HuH-7 (cell line): Measurements from ENCODE around the gene SLC35F5.
A peak's percentile ranks its signal among the peaks of the same experiment; 100 is the strongest.
"Not testable (repeated sequence)": the region's sequence is repeated elsewhere in the genome, so short reads cannot be mapped to it uniquely, and the experiment has no call there.

Experiments used
- DNase-seq: peaks from one replicate; pipeline ENCODE4 v3.0.0; 2011; ENCODE audit warnings: low spot score

Gene SLC35F5, protein sequence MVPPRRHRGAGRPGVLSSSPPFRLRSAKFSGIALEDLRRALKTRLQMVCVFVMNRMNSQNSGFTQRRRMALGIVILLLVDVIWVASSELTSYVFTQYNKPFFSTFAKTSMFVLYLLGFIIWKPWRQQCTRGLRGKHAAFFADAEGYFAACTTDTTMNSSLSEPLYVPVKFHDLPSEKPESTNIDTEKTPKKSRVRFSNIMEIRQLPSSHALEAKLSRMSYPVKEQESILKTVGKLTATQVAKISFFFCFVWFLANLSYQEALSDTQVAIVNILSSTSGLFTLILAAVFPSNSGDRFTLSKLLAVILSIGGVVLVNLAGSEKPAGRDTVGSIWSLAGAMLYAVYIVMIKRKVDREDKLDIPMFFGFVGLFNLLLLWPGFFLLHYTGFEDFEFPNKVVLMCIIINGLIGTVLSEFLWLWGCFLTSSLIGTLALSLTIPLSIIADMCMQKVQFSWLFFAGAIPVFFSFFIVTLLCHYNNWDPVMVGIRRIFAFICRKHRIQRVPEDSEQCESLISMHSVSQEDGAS

DNA sequence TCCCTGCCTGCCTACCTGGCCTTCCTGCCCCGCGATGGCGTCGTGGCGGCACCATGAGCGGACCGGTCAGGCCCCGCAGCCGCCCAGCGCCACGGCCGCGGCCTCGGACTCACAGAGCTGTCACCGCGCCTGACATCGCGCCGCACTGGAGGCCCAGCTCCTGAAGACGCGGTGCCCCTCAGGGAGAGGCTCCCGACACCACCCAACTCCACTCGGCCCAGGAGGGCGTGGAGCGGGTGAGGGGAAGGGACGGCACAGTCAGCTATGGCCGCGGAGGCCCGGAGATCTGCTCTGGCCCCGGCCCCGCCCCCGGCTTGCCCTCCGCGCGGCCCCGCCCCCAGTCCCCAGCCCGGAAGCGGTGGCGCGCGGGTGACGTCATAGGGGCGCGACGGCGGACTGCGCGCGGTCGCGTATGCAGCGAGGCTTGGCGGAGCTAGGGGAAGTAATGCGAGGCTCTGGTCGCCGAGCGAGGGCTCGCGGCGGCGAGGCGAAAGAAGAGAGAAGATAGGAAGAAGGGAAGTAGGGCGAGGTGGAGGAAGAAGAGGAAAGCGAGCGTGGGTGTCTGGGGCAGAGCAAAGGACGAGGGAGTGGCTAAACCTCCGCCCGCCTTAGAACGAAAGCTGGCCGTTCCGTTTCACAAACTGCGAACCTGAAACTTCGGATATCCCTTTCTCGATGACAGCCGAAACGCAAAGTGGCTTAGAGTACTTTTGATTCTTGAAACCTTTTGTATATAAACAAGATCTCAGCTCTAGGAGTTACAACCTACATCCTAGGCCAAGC lies at the start of gene SLC35F5:
SLC35F5 (minus strand) TSS at position 288 of the 783 bp plus-strand sequence; CDS start at position 55, 233 bp downstream.
- DNase-seq, result peak; percentile 84

GRCh38 chr2:113799375-113799774 lies 42.9 kb upstream of the SLC35F5 start:
- DNase-seq, result no peak

- no peak for DNase-seq
Observed at GRCh38 chr2:113797237-113797636, 40.8 kb upstream of the SLC35F5 start.

DNA sequence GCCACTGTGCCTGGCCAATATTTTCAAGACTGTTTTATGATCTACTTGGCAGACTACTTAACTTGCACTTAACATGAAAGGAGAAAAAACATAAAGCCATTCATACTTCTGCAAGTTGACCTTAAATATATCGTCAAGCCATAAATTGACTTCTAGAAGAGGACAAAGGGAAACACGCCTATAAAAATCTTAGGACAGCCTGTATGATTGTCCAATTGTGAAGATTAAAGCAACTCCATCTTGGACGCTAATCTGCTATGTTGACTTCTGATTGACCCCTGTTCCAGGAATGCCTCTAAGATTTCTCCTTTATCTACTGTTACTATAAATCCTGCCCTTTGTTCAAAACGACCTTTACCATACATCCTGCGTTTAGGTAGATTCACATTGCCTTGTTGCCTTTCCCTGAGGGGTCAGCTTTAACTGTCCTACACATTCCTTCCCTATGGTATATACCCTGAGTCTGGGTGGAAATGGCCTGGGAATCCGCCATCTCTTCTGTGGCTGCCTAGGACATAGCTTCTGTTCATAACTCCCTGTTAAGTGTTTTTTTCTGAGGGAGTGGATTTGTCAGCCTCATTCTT lies 40.2 kb upstream of the SLC35F5 start:
- DNase-seq, result no peak

- DNase-seq, result no peak
Observed at GRCh38 chr2:113795405-113795920, 39.0 kb upstream of the SLC35F5 start.

GRCh38 chr2:113791697-113792590 lies 35.5 kb upstream of the SLC35F5 start:
- no peak for DNase-seq

- no peak for DNase-seq
Observed at GRCh38 chr2:113784823-113785744, 28.6 kb upstream of the SLC35F5 start.

DNA sequence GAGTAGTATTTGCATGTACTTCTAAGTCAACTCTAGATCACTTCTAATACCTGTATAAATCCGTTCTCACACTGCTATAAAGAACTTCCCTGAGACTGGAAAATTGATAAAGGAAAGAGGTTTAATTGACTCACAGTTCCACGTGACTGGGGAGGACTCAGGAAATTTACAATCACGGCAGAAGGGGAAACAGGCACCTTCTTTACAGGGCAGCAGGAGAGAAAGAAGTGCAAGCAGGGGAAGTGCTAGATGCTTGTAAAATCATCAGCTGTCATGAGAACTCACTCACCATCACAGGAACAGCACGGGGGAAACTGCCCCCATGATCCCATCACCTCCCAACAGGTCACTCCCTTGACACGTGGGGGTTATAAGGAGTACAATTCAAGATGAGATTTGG lies 24.0 kb upstream of the SLC35F5 start:
- DNase-seq, result no peak

GRCh38 chr2:113777371-113777770 lies 20.9 kb upstream of the SLC35F5 start:
- DNase-seq, result no peak

GRCh38 chr2:113776949-113777348 lies 20.5 kb upstream of the SLC35F5 start:
- no peak for DNase-seq

DNA sequence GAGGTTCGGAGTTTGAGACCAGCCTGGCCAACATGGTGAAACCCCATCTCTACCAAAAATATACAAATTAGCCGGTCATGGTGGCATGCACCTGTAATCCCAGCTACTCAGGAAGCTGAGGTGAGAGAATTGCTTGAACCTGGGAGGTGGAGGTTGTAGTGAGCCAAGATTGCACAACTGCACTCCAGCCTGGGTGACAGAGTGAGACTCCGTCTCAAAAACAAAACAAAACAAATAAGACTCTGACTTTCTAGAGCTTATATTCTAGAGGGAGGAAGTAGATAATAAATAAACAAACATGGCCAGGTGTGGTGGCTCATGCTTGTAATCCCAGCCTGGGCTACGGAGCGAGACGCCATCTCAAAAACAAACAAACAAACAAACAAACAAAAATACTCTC lies 18.2 kb upstream of the SLC35F5 start:
- not testable (repeated sequence) for DNase-seq

- DNase-seq, result no peak
Observed at GRCh38 chr2:113770929-113771328, 14.5 kb upstream of the SLC35F5 start.

GRCh38 chr2:113769555-113769954 lies 13.1 kb upstream of the SLC35F5 start:
- DNase-seq, result no peak

DNA sequence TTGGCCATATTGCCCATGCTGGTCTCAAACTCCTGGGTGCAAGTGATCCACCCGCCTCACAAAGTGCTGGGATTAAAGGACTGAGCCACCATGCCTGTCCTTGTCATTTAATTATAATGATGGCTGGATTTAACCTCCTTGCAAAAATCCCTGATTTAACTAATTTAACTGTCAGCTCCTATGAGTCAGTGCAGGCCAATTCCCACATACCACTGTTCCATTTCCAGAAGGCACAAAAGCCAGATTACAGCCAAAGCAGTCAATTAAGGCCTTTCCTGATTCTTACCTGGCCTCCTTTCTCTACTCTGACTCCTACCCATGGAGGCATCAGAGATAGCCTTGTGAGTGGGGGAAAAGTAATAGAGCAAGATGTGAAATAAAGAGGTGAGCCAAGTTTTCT lies 12.3 kb upstream of the SLC35F5 start:
- no peak for DNase-seq

- DNase-seq, result no peak
Observed at GRCh38 chr2:113767811-113768460, 11.5 kb upstream of the SLC35F5 start.

DNA sequence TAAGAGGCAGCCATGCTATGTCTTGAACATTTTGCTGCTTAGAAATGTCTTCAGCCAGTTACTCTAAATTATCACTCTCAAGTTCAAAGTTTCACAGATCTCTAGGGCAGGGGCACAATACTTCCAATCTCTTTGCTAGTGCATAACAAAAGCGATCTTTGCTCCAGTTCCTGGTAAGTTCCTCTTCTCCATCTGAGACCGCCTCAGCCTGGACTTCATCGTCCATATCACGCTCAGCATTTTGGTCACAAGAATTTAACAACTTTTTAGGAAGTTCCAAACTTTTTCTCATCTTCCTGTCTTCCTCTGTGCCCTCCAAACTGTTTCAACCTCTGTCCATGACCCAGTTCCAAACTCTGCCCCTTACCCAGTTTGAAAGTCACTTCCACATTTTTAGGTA lies 8.8 kb upstream of the SLC35F5 start:
- DNase-seq, result no peak

- DNase-seq, result no peak
Observed at GRCh38 chr2:113762377-113763118, 6.1 kb upstream of the SLC35F5 start.

DNA sequence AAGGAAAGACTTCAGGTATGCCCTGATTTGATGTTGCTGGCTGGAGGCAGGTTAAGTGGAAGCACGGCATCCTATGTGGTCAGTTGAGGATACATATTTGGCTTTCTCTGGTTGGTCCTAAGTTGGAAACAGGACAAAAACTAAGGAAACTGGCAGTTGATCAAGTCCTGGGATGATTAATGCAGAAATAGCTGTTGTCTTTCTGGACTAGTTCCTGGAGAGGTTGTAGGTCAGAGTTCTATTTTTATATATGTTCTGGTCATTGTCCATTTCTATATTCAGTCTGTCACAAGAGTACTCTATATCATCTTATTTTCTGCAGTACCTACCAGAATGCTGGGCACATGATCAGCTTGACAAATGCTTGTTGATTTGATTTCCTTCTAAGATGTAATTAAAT lies 4.0 kb upstream of the SLC35F5 start:
- DNase-seq, result no peak

GRCh38 chr2:113757138-113757657 lies 756 bp upstream of the SLC35F5 start:
- no peak for DNase-seq
